ENCODE data around the gene SUN5.

Gene SUN5

DNA sequence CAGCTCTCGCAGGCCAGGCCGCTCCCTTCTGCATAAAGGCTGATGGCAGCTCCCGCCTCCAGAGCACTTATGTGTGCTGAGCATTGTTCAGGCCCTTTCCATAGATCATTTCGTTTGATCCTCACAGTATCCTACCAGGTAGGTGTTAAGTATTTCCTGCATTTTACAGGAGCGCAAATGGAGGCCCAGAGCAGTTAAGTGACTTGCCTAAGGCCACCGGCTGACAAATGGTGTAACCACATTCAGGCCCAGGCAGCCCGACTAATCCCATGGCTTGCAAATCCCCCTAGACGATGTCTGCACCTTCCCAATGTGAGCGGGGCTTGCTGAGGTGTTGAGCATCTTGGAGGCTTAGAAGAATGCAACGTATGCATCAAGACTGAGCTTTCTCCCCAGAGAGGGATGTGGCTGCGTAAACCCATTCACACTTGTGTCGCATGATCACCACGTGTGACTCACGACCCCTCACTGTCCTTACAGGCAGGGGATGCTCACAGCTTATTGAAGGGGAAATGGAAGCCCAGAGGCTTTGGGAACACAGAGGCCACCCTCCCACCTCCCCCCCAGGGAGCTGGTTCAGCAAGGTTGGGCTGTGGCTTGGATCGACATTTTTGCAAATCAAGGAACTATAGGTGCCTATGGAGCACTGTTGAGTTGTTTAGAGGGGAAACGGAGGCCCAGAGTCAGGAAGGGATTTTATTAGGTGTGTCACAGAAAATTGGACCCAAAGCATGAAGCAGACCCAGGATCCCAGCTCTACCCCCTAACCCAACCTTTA is 10.3 kb upstream of the SUN5 start:
- no peak for DNase-seq (ENCODE audit: low read depth)

GRCh38 chr20:33013701-33014326 is 9.6 kb upstream of the SUN5 start:
- DNase-seq (ENCODE audit: low read depth): no peak

- no peak for DNase-seq (ENCODE audit: low read depth)
These were observed 8.3 kb upstream of the SUN5 start for GRCh38 chr20:33012327-33013189.

GRCh38 chr20:33010674-33011449 is 6.6 kb upstream of the SUN5 start:
- DNase-seq (ENCODE audit: low read depth): no peak

GRCh38 chr20:33010133-33010504 is 5.9 kb upstream of the SUN5 start:
- DNase-seq (ENCODE audit: low read depth): no peak

DNA sequence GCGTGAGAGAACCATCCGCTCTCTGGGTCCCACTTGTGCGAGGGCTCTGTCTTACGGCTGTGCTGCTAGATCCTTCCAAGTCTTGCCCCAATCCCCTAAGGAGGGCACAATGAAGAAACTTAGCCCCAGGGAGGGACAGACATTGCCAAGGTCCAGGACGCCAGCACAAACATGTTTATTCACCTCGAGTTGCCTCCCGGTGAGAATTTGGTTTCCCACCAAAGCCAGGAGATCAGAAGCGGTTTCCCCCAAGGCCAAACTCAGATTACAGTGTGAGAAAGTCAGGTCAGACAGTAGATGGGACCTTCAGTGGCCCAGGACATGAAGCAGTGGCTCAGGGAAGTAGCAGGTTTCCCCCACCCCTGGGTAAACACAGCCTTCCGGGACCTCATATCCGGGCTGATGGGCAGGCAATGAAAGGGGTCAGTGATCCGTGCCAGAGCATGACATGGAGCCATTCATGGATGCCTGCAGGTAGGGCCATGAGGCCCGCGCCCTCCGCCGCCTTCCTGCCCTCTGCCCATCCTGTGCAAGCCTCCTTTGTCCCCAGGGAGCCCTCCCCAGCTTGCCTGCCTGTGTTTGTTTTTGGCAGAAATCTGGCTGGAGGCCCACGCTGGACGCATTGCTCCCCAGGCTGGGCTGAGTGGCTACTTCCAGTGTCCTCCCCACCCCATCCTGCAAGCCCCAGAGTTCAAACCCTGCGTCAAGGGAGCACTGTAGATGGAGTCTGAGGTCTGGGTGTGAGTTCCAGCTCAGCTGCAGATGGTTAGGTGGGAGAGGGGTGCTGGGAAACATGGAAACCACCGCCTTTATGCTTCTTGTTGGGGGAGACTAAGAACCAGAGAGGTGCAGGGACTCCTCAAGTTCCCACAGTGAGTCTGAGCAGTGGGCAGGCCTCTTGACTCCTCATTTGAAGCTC is 5.2 kb upstream of the SUN5 start:
- DNase-seq (ENCODE audit: low read depth): no peak

DNA sequence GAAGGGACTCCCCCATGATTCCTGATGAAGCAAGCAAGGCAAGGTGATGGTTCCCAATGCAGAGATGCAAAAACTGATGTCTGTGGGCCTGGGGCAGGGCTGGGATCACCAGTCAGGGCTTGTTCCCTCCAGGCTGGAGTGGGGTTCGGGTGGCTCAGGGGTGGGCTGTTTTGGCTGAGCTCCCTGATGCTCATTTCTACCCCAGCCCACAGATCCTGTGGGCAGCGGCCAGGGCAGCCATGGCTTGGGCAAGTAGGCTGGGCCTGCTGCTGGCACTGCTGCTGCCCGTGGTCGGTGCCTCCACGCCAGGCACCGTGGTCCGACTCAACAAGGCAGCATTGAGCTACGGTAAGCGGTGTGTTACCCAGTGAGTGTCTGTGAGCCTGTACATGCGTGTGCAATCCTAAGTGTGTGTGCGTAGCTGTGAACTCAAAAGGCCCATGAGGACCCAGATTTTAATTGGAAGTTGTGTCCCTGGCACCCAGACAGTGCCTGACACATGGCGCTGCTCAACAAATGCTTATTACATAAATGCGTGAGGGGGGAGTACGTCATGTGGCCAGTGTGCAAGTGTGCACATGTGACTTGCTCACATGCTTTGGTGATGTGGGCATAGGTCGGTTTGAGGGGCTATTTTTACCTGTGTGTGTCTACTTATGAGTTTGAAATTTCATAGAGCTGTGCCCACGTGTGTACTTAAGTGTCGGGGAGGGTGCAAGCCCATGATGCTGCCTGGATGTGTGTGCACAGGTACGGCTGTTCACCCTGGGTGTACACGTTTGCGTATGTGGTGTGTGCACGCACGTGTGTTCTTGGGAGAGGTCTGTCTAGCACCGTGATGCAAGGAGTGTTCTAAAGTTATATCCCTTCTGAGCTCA is 4.3 kb upstream of the SUN5 start:
- DNase-seq (ENCODE audit: low read depth): no peak

DNA sequence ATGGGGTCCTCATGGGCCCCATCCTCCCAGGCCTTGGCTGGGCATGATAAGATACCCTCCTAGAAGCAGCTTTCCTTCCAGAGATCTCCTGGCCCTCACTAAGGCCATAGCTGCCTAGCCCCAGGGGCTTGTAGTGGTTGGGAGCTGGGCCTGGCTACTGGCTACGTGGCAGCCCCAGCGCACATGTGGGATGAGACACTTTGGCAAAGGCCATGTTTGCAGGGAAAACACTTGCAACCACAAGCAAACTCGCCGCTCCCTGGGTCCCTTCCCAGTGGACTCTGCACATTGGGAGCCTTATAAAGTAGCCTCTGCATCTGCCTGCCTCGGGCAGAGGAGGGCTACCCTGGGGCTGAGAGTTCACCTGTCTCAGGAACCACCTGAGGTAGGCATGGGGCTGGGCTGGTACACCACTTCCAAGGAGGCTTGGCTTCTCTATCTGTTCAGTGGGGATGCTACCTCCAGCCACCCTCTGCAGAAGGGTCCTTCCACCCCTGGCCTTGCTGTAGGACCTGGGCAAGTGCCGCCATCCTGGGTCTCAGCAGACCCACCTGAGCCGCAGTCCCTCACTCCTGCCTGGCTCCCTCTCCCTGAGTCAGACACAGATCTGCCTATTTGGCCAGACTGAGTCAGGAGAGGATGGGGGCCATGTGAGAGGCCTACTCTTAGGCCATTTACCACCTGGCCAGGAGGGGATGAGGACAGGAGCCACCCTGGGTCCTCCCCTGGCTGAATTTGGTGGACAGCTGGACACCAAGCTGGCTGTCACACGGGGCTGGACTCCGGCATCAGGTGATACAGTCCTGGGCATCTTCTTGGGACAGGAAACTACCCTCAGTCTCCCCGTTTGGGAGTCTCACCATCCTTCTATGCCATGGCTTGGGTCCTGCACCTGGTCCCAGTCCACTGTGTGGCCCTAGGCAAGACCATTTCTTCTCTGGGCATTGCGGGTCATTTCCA is 3.4 kb upstream of the SUN5 start, which contains the start of gene BPIFB2:
Gene BPIFB2 (plus strand): TSS at position 329 of the 960 bp plus-strand sequence. CDS start 871 bp downstream, outside the sequence.
- no peak for DNase-seq (ENCODE audit: low read depth)

GRCh38 chr20:33006776-33007375 is 2.6 kb upstream of the SUN5 start:
- no peak for DNase-seq (ENCODE audit: low read depth)

DNA sequence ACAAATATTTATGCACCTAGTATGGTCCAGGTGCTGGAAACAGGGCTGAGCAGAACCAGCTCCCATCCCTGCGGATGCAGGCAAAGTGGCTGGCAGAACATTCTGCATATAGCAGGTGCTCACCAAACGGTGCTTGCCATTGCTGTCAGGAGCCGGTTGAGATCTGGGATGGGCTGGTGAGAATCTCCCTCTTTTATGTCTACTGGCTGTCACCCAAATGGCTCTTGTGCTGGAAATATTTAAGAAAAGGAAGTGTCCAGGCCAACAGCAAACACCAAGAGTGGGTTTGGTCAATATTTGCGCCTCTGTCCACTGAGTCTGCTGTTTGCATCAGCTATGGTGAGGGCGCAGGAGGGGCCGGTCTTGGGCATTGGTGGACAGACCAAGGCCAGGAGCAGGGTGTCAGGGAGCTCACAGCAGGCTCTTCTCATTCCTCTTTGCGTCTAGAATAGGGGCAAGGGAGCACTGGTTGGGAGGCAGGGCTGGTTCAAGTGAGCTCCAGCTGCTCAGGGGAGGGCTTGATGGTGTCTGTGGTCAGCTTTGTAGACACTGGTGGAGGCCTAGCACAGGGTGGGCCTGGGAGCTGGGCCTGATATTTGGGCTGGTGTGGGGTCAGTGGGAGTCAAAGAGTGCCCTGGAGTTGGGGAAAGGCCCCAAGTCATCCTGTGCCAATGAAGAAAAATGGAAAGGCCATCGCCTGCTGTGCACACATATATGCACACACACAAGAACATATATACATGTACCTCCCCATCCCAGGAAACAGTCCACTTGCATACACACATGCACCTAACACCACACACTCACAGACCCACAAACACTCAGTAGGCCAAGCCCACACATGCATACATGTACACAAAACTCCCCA is 1.9 kb upstream of the SUN5 start:
- DNase-seq (ENCODE audit: low read depth): no peak

- no peak for DNase-seq (ENCODE audit: low read depth)
These were observed 916 bp upstream of the SUN5 start for GRCh38 chr20:33005132-33005566.

- DNase-seq (ENCODE audit: low read depth): no peak
These were observed 2.0 kb downstream of the SUN5 start for GRCh38 chr20:33002087-33002808.

- no peak for DNase-seq (ENCODE audit: low read depth)
These were observed 3.3 kb downstream of the SUN5 start for GRCh38 chr20:33000802-33001466.

GRCh38 chr20:32999603-33000250 is 4.5 kb downstream of the SUN5 start:
- no peak for DNase-seq (ENCODE audit: low read depth)

DNA sequence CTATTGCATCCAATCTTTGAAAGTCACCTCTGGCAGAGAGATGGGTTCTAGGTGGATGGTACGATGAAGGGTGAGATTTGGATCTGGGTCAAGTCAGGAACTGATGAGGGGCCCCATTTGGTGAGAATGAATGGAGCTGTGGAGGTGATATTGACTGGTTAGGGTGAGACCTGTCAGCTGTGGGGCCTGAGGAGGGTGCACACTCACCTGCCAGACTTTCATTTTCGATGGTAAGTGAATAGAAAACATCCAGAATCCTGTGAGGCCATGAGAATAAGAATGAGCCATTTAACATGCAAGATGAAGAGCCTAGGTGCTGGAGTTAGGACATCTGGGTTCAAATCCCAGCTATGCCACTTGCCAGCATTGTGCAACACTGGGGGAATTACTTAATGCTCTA is 6.8 kb downstream of the SUN5 start:
- no peak for DNase-seq (ENCODE audit: low read depth)

Measured in activated T-cell treated with anti-CD3 and anti-CD28 coated beads for 48 hours (primary cell).